K562 (cell line): Measurements from ENCODE around the gene HSF4.

Source experiments
- CHD2 ChIP-seq: IDR thresholded peaks from 2 replicates; pipeline ENCODE4 v1.6.1; 2011; ENCODE audit warnings: low read depth, low read length
- FOSL1 ChIP-seq: fragments of 200-800 bp; sonication (Bioruptor generic); conservative IDR thresholded peaks from 2 replicates; pipeline ENCODE4 v1.6.1; 2016; ENCODE audit warnings: missing genetic modification characterization, missing compliant biosample characterization
- FOXA1 ChIP-seq: fragments of 450-650 bp; IDR thresholded peaks from 2 replicates; pipeline ENCODE4 v1.6.1; 2016; ENCODE audit warnings: mild to moderate bottlenecking, borderline replicate concordance
- GTF2F1 ChIP-seq: IDR thresholded peaks from 2 replicates; pipeline ENCODE4 v1.6.1; 2011; ENCODE audit warnings: low read depth, low read length, improper control_type of control experiment
- HDAC1 ChIP-seq, 2 experiments: fragments of 450-650 bp; IDR thresholded peaks; 2 replicates each; pipeline ENCODE4 v1.6.1; 2016 to 2017; ENCODE audit warnings: inconsistent platforms in 1 of 2, mild to moderate bottlenecking in 1 of 2, moderate library complexity in 1 of 2
- IRF1 ChIP-seq: sonication (generic); formaldehyde crosslinking; IDR thresholded peaks from 2 replicates; pipeline ENCODE4 v1.8.0; 2022; ENCODE audit warnings: missing genetic modification reagents, mild to moderate bottlenecking, borderline replicate concordance
- MYNN ChIP-seq, 2 experiments: sonication (generic); formaldehyde crosslinking in 1 of 2; IDR thresholded peaks; 2 replicates each; pipeline versions ENCODE4 v1.5.0 to v1.6.1; 2016 to 2020; ENCODE audit warnings: antibody characterized with exemption in 1 of 2, missing genetic modification reagents in 1 of 2
- NBN ChIP-seq: fragments of 450-650 bp; IDR thresholded peaks from 2 replicates; pipeline ENCODE4 v1.6.1; 2016; ENCODE audit warnings: low read depth, mild to moderate bottlenecking
- NR0B1 ChIP-seq: fragments of 450-650 bp; IDR thresholded peaks from one replicate; pipeline ENCODE4 v1.6.1; 2018; ENCODE audit warnings: mild to moderate bottlenecking, moderate library complexity; ENCODE audit not compliant: partially characterized antibody
- PHF8 ChIP-seq: fragments of 200-600 bp; sonication (generic); IDR thresholded peaks from 2 replicates; pipeline ENCODE4 v1.6.1; 2012; ENCODE audit warnings: mixed run types, mild to moderate bottlenecking, inconsistent platforms, low read length, moderate library complexity, borderline replicate concordance
- ZNF140 ChIP-seq: fragments of 250-450 bp; sonication (Bioruptor Pico); IDR thresholded peaks from 2 replicates; pipeline ENCODE4 v1.8.0; 2021; ENCODE audit warnings: moderate library complexity, mild to moderate bottlenecking, inconsistent platforms
- TF ChIP-seq, protein P1 (sequence below), 3 experiments: IDR thresholded peaks in 2 of 3; conservative IDR thresholded peaks in 1 of 3; 2 replicates each; pipeline ENCODE4 v1.5.1; 2011 to 2012; ENCODE audit warnings: low read length in 3 of 3, mild to moderate bottlenecking in 3 of 3, control low read depth in 2 of 3, improper control_type of control experiment in 1 of 3, inconsistent platforms in 1 of 3, low read depth in 1 of 3, mixed read lengths in 1 of 3, moderate library complexity in 1 of 3; ENCODE audit not compliant: insufficient read depth in 2 of 3
- TF ChIP-seq, protein P2 (sequence below): fragments of 250-450 bp; sonication (Bioruptor Pico); IDR thresholded peaks from 2 replicates; pipeline ENCODE4 v1.8.0; 2022; ENCODE audit warnings: moderate library complexity, mild to moderate bottlenecking, inconsistent platforms
- TF ChIP-seq, protein P3 (sequence below): fragments of 250-450 bp; sonication (Bioruptor Pico); IDR thresholded peaks from 2 replicates; pipeline ENCODE4 v1.8.0; 2022; ENCODE audit warnings: moderate library complexity, mild to moderate bottlenecking, inconsistent platforms

GRCh38 chr16:67141391-67141790, 23.2 kb upstream of the HSF4 start:
- TF ChIP-seq GTF2F1 = no peak
- TF ChIP-seq FOXA1 = no peak
- TF ChIP-seq ZNF140 (CRISPR knock-in tag) = no peak
- TF ChIP-seq FOSL1 = no peak
- TF ChIP-seq, protein P1, sequence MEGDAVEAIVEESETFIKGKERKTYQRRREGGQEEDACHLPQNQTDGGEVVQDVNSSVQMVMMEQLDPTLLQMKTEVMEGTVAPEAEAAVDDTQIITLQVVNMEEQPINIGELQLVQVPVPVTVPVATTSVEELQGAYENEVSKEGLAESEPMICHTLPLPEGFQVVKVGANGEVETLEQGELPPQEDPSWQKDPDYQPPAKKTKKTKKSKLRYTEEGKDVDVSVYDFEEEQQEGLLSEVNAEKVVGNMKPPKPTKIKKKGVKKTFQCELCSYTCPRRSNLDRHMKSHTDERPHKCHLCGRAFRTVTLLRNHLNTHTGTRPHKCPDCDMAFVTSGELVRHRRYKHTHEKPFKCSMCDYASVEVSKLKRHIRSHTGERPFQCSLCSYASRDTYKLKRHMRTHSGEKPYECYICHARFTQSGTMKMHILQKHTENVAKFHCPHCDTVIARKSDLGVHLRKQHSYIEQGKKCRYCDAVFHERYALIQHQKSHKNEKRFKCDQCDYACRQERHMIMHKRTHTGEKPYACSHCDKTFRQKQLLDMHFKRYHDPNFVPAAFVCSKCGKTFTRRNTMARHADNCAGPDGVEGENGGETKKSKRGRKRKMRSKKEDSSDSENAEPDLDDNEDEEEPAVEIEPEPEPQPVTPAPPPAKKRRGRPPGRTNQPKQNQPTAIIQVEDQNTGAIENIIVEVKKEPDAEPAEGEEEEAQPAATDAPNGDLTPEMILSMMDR (IDR thresholded peaks at IDR 0.05 in 2 of 3, conservative IDR thresholded peaks at IDR 0.05 in 1 of 3; ENCODE audit: insufficient read depth in 2 of 3, low read depth in 1 of 3, low read length in 3 of 3) = no peak
- no peak for TF ChIP-seq PHF8
- TF ChIP-seq MYNN (IDR thresholded peaks at IDR 0.05) = no peak
- TF ChIP-seq MYNN (CRISPR knock-in tag; IDR thresholded peaks at IDR 0.05) = no peak
- no peak for TF ChIP-seq NR0B1
- TF ChIP-seq NBN = no peak
- TF ChIP-seq HDAC1 (IDR thresholded peaks at IDR 0.05) = no peak
- TF ChIP-seq, protein P2, sequence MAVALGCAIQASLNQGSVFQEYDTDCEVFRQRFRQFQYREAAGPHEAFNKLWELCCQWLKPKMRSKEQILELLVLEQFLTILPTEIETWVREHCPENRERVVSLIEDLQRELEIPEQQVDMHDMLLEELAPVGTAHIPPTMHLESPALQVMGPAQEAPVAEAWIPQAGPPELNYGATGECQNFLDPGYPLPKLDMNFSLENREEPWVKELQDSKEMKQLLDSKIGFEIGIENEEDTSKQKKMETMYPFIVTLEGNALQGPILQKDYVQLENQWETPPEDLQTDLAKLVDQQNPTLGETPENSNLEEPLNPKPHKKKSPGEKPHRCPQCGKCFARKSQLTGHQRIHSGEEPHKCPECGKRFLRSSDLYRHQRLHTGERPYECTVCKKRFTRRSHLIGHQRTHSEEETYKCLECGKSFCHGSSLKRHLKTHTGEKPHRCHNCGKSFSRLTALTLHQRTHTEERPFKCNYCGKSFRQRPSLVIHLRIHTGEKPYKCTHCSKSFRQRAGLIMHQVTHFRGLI (CRISPR knock-in tag) = no peak
- TF ChIP-seq CHD2 = no peak
- TF ChIP-seq, protein P3, sequence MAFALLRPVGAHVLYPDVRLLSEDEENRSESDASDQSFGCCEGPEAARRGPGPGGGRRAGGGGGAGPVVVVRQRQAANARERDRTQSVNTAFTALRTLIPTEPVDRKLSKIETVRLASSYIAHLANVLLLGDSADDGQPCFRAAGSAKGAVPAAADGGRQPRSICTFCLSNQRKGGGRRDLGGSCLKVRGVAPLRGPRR = no peak
- TF ChIP-seq IRF1 (CRISPR knock-in tag) = no peak
